A549 (cell line): ENCODE measurements around the gene ERBB2. TPM values are rescaled to one million over a fixed set of nuclear protein-coding genes. Genes with fewer than 3 reads are reported as not detected.

Source experiments
- ATAC-seq, 2 experiments: fragments of 200-7000 bp in 1 of 2; fragments of >200 bp in 1 of 2; cut with Nextera tagmentation in 1 of 2; cut with Tn5 transposase in 1 of 2; 3 replicates each; pipeline versions ENCODE4 v1.8.0 to v1.9.1; 2018 to 2020; ENCODE audit warnings: mild to moderate bottlenecking in 1 of 2, moderate library complexity in 1 of 2
- CTCF ChIA-PET: fragments of 300-600 bp; sonication (Branson Sonifier 250); formaldehyde crosslinking; extraction: SDS; loops from one replicate; lab custom pipeline; 2021; ENCODE audit warnings: antibody characterized with exemption, inconsistent platforms; lab: Yijun Ruan, JAX
- POLR2A ChIA-PET: fragments of 350-600 bp; formaldehyde crosslinking; extraction: SDS; loops from one replicate; lab custom pipeline; 2021; ENCODE audit warnings: antibody characterized with exemption, inconsistent platforms; lab: Yijun Ruan, JAX
- DNase-seq, 2 experiments: peaks; one replicate each; pipeline versions ENCODE4 v3.0.0 to v3.0.0-alpha.2; 2011 to 2016; ENCODE audit warnings: low read depth in 1 of 2, low spot score in 1 of 2
- FAIRE-seq: peaks from 2 replicates; lab custom pipeline; 2011; peaks lifted over from hg19 to GRCh38; lab: Jason Lieb, UNC
- H3K27ac ChIP-seq, 2 experiments: fragments of >200 bp; sonication (Bioruptor Twin); formaldehyde crosslinking; 3 replicates each; pipeline ENCODE4 v1.5.1; 2016 to 2017
- H3K4me1 ChIP-seq: fragments of >200 bp; sonication (Bioruptor Twin); formaldehyde crosslinking; 3 replicates; pipeline ENCODE4 v1.6.1; 2016
- H3K4me2 ChIP-seq: fragments of >200 bp; sonication (Bioruptor Twin); formaldehyde crosslinking; 3 replicates; pipeline ENCODE4 v1.6.1; 2016
- H3K4me3 ChIP-seq: fragments of >200 bp; sonication (Bioruptor Twin); formaldehyde crosslinking; 3 replicates; pipeline ENCODE4 v1.5.1; 2016
- H3K9me3 ChIP-seq: fragments of >200 bp; sonication (Bioruptor Twin); formaldehyde crosslinking; 3 replicates; pipeline ENCODE4 v1.6.1; 2016
- CBX2 ChIP-seq: fragments of 200-600 bp; sonication (generic); IDR thresholded peaks from 2 replicates; pipeline ENCODE4 v1.6.1; 2016; ENCODE audit warnings: low read depth, mild to moderate bottlenecking, borderline replicate concordance
- CHD2 ChIP-seq: fragments of 150-350 bp; IDR thresholded peaks from 2 replicates; pipeline ENCODE4 v1.6.1; 2014; ENCODE audit warnings: low read length; ENCODE audit not compliant: partially characterized antibody
- CHD4 ChIP-seq: fragments of 200-600 bp; sonication (generic); IDR thresholded peaks from 2 replicates; pipeline ENCODE4 v1.6.1; 2016; ENCODE audit warnings: antibody characterized with exemption, mild to moderate bottlenecking, borderline replicate concordance
- EHF ChIP-seq: fragments of 250-450 bp; sonication (Bioruptor Pico); IDR thresholded peaks from 2 replicates; pipeline ENCODE4 v1.5.0; 2020; ENCODE audit warnings: mild to moderate bottlenecking
- EHMT2 ChIP-seq: fragments of 200-600 bp; sonication (generic); IDR thresholded peaks from 2 replicates; pipeline ENCODE4 v1.6.1; 2016; ENCODE audit warnings: antibody characterized with exemption, low read depth, mild to moderate bottlenecking, moderate library complexity
- ESRRA ChIP-seq: fragments of 150-350 bp; IDR thresholded peaks from 2 replicates; pipeline ENCODE4 v1.6.1; 2014; ENCODE audit warnings: mild to moderate bottlenecking, low read length, borderline replicate concordance
- FOSB ChIP-seq: fragments of 250-450 bp; sonication (Bioruptor Pico); IDR thresholded peaks from 2 replicates; pipeline ENCODE4 v1.5.0; 2020; ENCODE audit warnings: mild to moderate bottlenecking, moderate library complexity
- GATA3 ChIP-seq: IDR thresholded peaks from 2 replicates; pipeline ENCODE4 v1.6.1; 2012; ENCODE audit warnings: borderline replicate concordance
- HDAC2 ChIP-seq: fragments of 200-600 bp; sonication (generic); IDR thresholded peaks from 2 replicates; pipeline ENCODE4 v1.6.1; 2016
- HEYL ChIP-seq: fragments of 250-450 bp; sonication (Bioruptor Pico); IDR thresholded peaks from 2 replicates; pipeline ENCODE4 v1.8.0; 2021; ENCODE audit warnings: mild to moderate bottlenecking, moderate library complexity
- HOXB13 ChIP-seq: fragments of 250-450 bp; sonication (Bioruptor Pico); IDR thresholded peaks from 2 replicates; pipeline ENCODE4 v1.5.0; 2020; ENCODE audit warnings: low read depth, mild to moderate bottlenecking, moderate library complexity
- HOXB5 ChIP-seq: fragments of 250-450 bp; sonication (Bioruptor Pico); IDR thresholded peaks from 2 replicates; pipeline ENCODE4 v1.5.0; 2020; ENCODE audit warnings: mild to moderate bottlenecking, moderate library complexity
- JUNB ChIP-seq: fragments of >200 bp; sonication (Bioruptor Twin); formaldehyde crosslinking; IDR thresholded peaks from 2 replicates; pipeline ENCODE4 v1.6.1; 2016
- KDM5A ChIP-seq: fragments of 200-600 bp; sonication (generic); IDR thresholded peaks from 2 replicates; pipeline ENCODE4 v1.6.1; 2016; ENCODE audit warnings: antibody characterized with exemption, mild to moderate bottlenecking
- MAFK ChIP-seq: fragments of 450-650 bp; IDR thresholded peaks from 2 replicates; pipeline ENCODE4 v1.6.1; 2014; ENCODE audit not compliant: partially characterized antibody
- NPAS2 ChIP-seq: fragments of 250-450 bp; sonication (Bioruptor Pico); IDR thresholded peaks from 2 replicates; pipeline ENCODE4 v1.8.0; 2022; ENCODE audit warnings: mild to moderate bottlenecking, moderate library complexity, borderline replicate concordance
- PHF8 ChIP-seq: fragments of 200-600 bp; sonication (generic); IDR thresholded peaks from 2 replicates; pipeline ENCODE4 v1.6.1; 2016; ENCODE audit warnings: low read depth, mild to moderate bottlenecking, antibody characterized with exemption, moderate library complexity, borderline replicate concordance
- POLR2A ChIP-seq: IDR thresholded peaks from 2 replicates; pipeline ENCODE4 v1.6.1; 2012; ENCODE audit warnings: mild to moderate bottlenecking, low read length
- RFX5 ChIP-seq: fragments of 450-650 bp; IDR thresholded peaks from 2 replicates; pipeline ENCODE4 v1.7.1; 2014; ENCODE audit warnings: antibody characterized with exemption, mild to moderate bottlenecking, moderate library complexity
- RNF2 ChIP-seq: fragments of 200-600 bp; sonication (generic); IDR thresholded peaks from 2 replicates; pipeline ENCODE4 v1.6.1; 2016; ENCODE audit warnings: low read depth, mild to moderate bottlenecking, antibody characterized with exemption, moderate library complexity, borderline replicate concordance
- SMC3 ChIP-seq: fragments of >200 bp; sonication (Bioruptor Twin); formaldehyde crosslinking; IDR thresholded peaks from 3 replicates; pipeline ENCODE4 v1.6.1; 2018; ENCODE audit warnings: inconsistent platforms
- TFCP2L1 ChIP-seq: fragments of 250-450 bp; sonication (Bioruptor Pico); IDR thresholded peaks from 2 replicates; pipeline ENCODE4 v1.5.0; 2021; ENCODE audit warnings: mild to moderate bottlenecking
- ZSCAN20 ChIP-seq: fragments of 250-450 bp; sonication (Bioruptor Pico); IDR thresholded peaks from 2 replicates; pipeline ENCODE4 v1.8.0; 2022; ENCODE audit warnings: mild to moderate bottlenecking, moderate library complexity
- WGBS: methylation state at CpG from one replicate; pipeline ENCODE4 v1.1.6; 2017; ENCODE audit errors: missing lambda C conversion rate; 5-methylcytosine and 5-hydroxymethylcytosine counted together
- polyA plus RNA-seq, 4 experiments: library from polyadenylated mRNA; depleted of rRNA in 3 of 4; stranded (reverse); fragments of >200 nt; fragmentation: RNase III in 1 of 4; extraction: RNeasy Plus Mini Kit Qiagen cat#74134 plus additional on column Dnase treatment in 1 of 4; gene quantifications; 2 replicates in 3 of 4; 3 replicates in 1 of 4; pipeline ENCODE4 v1.2.3, GENCODE V29; 2011 to 2017
- TF ChIP-seq, protein P1 (sequence below): fragments of >200 bp; sonication (Bioruptor Twin); formaldehyde crosslinking; IDR thresholded peaks from 3 replicates; pipeline ENCODE4 v1.5.1; 2016
- TF ChIP-seq, protein P2 (sequence below): fragments of 150-350 bp; IDR thresholded peaks from 2 replicates; pipeline ENCODE4 v1.6.1; 2014; ENCODE audit warnings: low read depth, mild to moderate bottlenecking, low read length
- TF ChIP-seq, protein P3 (sequence below): IDR thresholded peaks from 2 replicates; pipeline ENCODE4 v1.6.1; 2012
- TF ChIP-seq, protein P4 (sequence below): fragments of 250-450 bp; sonication (Bioruptor Pico); IDR thresholded peaks from 2 replicates; pipeline ENCODE4 v1.5.0; 2021; ENCODE audit warnings: mild to moderate bottlenecking, moderate library complexity, borderline replicate concordance
- TF ChIP-seq, protein P5 (sequence below): fragments of 250-450 bp; sonication (Bioruptor Pico); IDR thresholded peaks from 2 replicates; pipeline ENCODE4 v1.5.0; 2020; ENCODE audit warnings: low read depth, mild to moderate bottlenecking, moderate library complexity

Gene ERBB2
- polyA plus RNA-seq, 2 of the 4 experiments (the other 2 are of a cell fraction) = 22.4 to 32.0 TPM

DNA sequence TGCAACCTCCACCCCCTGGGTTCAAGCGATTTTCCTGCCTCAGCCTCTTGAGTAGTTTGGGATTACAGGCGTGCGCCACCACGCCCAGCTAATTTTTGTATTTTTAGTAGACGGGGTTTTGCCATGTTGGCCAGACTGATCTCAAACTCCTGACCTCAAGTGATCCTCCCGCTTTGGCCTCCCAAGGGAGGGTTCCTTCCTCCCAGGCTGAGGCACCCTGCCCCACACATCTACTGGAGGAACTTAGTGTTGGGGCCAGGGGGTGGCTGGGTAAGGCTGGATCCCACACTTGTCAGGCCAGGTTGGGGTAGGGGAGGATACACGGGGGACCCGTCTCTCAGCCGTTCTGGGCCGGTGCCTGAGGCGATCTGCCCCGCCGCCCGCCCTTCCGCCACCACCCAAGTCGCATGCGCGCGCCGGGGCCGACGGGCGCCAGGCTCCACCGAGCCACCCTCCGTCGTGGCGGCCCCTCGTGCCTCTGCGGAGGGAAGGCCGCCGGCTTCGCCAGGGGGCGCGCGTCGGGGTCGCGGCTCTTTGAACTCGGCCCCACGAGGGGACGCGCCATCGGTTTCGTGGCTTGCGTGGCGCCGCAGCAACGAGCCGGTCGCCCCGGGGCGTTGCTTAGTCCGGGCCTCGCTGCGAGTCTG is 53.8 kb downstream of the ERBB2 start:
- FAIRE-seq (no peak), DNase-seq (no peak), ATAC-seq (peak; percentile 26 to 38; a peak in 5 of 6 replicates)
- Histone ChIP-seq H3K4me2 (peak overlapping the region; percentile 94), H3K9me3 (no peaks in the 10 kb centered on the region), H3K27ac (peak overlapping the region; percentile 83 to 96), H3K4me3 (peak overlapping the region; percentile 69), H3K4me1 (peaks cover 21% of the 10 kb centered on the region)
- ChIA-PET POLR2A (interaction anchor here (1.0 to 2.8 kb wide), 3 partner anchors 24 to 226 kb away, joined by 3 to 12 read pairs (median 7); partner anchors contain the start of genes MIEN1 and PSMD3), CTCF (interaction anchor here (0.6 to 15.6 kb wide), 41 partner anchors 10 to 206 kb away, joined by 3 to 217 read pairs (median 4); partner anchors contain the start of genes IKZF3, MIEN1, PGAP3 and PPP1R1B)
- TF ChIP-seq HEYL (CRISPR knock-in tag) (no peak), RFX5 (no peak; the same call in 1 of the 2 replicates), ESRRA (no peak), SMC3 (no peak), CHD4 (no peak), RNF2 (no peak), EHF (CRISPR knock-in tag) (peak; percentile 89; the same call in 1 of the 2 replicates), PHF8 (peak; percentile 51; the same call in 1 of the 2 replicates), EHMT2 (no peak), JUNB (no peak), HOXB13 (CRISPR knock-in tag) (peak; percentile 81), CHD2 (no peak), HOXB5 (CRISPR knock-in tag) (peak; percentile 77; the same call in 1 of the 2 replicates), HDAC2 (no peak), NPAS2 (CRISPR knock-in tag) (0 out of 2 replicates have a peak, but pooled peaks have one; percentile 17), MAFK (no peak), POLR2A (peak; percentile 31; the same call in 1 of the 2 replicates), CBX2 (no peak), GATA3 (0 out of 2 replicates have a peak, but pooled peaks have one; percentile 1)
- TF ChIP-seq, protein P1, sequence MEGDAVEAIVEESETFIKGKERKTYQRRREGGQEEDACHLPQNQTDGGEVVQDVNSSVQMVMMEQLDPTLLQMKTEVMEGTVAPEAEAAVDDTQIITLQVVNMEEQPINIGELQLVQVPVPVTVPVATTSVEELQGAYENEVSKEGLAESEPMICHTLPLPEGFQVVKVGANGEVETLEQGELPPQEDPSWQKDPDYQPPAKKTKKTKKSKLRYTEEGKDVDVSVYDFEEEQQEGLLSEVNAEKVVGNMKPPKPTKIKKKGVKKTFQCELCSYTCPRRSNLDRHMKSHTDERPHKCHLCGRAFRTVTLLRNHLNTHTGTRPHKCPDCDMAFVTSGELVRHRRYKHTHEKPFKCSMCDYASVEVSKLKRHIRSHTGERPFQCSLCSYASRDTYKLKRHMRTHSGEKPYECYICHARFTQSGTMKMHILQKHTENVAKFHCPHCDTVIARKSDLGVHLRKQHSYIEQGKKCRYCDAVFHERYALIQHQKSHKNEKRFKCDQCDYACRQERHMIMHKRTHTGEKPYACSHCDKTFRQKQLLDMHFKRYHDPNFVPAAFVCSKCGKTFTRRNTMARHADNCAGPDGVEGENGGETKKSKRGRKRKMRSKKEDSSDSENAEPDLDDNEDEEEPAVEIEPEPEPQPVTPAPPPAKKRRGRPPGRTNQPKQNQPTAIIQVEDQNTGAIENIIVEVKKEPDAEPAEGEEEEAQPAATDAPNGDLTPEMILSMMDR = no peak
- TF ChIP-seq, protein P2, sequence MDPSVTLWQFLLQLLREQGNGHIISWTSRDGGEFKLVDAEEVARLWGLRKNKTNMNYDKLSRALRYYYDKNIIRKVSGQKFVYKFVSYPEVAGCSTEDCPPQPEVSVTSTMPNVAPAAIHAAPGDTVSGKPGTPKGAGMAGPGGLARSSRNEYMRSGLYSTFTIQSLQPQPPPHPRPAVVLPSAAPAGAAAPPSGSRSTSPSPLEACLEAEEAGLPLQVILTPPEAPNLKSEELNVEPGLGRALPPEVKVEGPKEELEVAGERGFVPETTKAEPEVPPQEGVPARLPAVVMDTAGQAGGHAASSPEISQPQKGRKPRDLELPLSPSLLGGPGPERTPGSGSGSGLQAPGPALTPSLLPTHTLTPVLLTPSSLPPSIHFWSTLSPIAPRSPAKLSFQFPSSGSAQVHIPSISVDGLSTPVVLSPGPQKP = no peak
- TF ChIP-seq, protein P3, sequence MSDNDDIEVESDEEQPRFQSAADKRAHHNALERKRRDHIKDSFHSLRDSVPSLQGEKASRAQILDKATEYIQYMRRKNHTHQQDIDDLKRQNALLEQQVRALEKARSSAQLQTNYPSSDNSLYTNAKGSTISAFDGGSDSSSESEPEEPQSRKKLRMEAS = no peak; the same call in 1 of the 2 replicates
- 57% methylated on average over 14 of the region's 55 CpGs for WGBS

DNA sequence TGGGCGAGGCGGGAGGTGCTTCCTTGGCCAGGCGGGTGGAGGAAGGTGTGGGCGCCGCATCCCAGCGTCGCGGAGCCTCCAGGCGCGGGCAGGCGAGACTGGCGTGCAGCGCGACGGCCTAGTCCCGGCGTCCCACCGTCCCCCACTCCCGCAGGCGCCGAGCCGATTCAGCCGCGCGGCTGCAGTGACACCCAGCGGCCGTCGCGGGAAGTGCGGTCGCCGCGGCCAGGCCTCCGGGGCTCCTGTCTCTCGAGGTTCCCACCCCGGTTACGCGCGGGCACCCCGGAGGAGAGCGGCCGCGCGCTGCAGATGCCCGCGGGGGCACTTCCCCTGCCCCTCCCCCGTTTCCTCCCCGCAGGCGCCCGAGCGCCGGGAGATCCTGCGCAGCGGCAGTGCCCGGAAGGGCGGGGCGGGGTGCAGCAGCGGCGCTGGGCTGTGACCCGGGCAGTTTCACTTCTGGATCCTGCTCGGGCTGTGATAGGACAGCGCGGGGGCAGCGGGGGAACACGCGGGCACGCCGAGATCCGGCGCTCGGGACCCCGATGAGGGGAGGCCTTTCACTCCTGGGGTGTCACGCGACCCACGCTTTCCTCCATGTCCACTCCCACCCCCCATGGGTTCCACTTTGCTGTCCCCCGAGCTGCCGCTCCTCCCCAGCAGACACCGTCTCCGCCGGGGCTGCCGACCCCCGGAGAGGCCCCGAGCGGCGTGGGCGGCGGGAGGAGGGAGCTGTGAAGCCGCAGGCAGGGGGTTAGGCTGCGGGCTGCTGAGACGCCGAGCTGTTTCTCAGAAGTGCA is 54.5 kb downstream of the ERBB2 start:
- peaks cover 21% of the 10 kb centered on the region for H3K4me1 ChIP-seq
- peak overlapping the region; percentile 94 for H3K4me2 ChIP-seq
- CTCF ChIA-PET = interaction anchor here (0.7 to 15.6 kb wide), 49 partner anchors 10 to 275 kb away, joined by 3 to 217 read pairs (median 4); partner anchors contain the start of genes ERBB2, IKZF3, MIEN1 and PGAP3
- DNase-seq (peak; percentile 85 to 95), FAIRE-seq (no peak), ATAC-seq (peak; percentile 80 to 94)
- H3K9me3 ChIP-seq = no peaks in the 10 kb centered on the region
- WGBS = 0% methylated on average over 16 of the region's 91 CpGs
- H3K4me3 ChIP-seq = peak overlapping the region; percentile 69
- POLR2A ChIA-PET = interaction anchor here (1.0 to 2.8 kb wide), 3 partner anchors 24 to 226 kb away, joined by 3 to 12 read pairs (median 7); partner anchors contain the start of genes MIEN1 and PSMD3
- H3K27ac ChIP-seq = peak overlapping the region; percentile 83 to 96
- peak; percentile 96 for TF ChIP-seq KDM5A
- no peak for TF ChIP-seq HOXB13 (CRISPR knock-in tag)
- no peak for TF ChIP-seq FOSB (CRISPR knock-in tag)
- no peak for TF ChIP-seq ZSCAN20
- TF ChIP-seq, protein P4, sequence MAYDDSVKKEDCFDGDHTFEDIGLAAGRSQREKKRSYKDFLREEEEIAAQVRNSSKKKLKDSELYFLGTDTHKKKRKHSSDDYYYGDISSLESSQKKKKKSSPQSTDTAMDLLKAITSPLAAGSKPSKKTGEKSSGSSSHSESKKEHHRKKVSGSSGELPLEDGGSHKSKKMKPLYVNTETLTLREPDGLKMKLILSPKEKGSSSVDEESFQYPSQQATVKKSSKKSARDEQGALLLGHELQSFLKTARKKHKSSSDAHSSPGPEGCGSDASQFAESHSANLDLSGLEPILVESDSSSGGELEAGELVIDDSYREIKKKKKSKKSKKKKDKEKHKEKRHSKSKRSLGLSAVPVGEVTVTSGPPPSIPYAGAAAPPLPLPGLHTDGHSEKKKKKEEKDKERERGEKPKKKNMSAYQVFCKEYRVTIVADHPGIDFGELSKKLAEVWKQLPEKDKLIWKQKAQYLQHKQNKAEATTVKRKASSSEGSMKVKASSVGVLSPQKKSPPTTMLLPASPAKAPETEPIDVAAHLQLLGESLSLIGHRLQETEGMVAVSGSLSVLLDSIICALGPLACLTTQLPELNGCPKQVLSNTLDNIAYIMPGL = 0 out of 2 replicates have a peak, but pooled peaks have one; percentile 76
- peak; percentile 58; the same call in 1 of the 2 replicates for TF ChIP-seq TFCP2L1
- TF ChIP-seq, protein P5, sequence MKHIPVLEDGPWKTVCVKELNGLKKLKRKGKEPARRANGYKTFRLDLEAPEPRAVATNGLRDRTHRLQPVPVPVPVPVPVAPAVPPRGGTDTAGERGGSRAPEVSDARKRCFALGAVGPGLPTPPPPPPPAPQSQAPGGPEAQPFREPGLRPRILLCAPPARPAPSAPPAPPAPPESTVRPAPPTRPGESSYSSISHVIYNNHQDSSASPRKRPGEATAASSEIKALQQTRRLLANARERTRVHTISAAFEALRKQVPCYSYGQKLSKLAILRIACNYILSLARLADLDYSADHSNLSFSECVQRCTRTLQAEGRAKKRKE (CRISPR knock-in tag) = 0 out of 2 replicates have a peak, but pooled peaks have one; percentile 31
- peak; percentile 44; the same call in 1 of the 2 replicates for TF ChIP-seq RNF2
